CD14-positive monocyte (primary cell): ENCODE data around the gene ZNF433. TPM values are rescaled to one million over a fixed set of nuclear protein-coding genes. Genes with fewer than 3 reads are reported as not detected.
A peak's percentile ranks its signal among the peaks of the same experiment; 100 is the strongest.

Experiments used
- DNase-seq, 3 donors: peaks; one replicate each; pipeline ENCODE4 v3.0.0-alpha.2; 2011 to 2022
- H2AFZ ChIP-seq: 2 replicates; pipeline ENCODE4 v1.6.0; 2012; ENCODE audit warnings: mild to moderate bottlenecking, low read depth, low read length, inconsistent platforms; ENCODE audit not compliant: insufficient read depth, poor library complexity, severe bottlenecking
- H3K27ac ChIP-seq, 2 donors: 1 replicate in 1 of 2; 2 replicates in 1 of 2; pipeline ENCODE4 v1.5.1; 2012 to 2013; ENCODE audit warnings: low read length in 2 of 2, control low read depth in 1 of 2, inconsistent platforms in 1 of 2, low read depth in 1 of 2, mild to moderate bottlenecking in 1 of 2
- H3K27me3 ChIP-seq, 2 donors: one replicate each; pipeline versions ENCODE4 v1.6.0 to v1.6.1; 2011 to 2013; ENCODE audit warnings: low read length in 2 of 2; ENCODE audit not compliant: control insufficient read depth in 2 of 2, insufficient read depth in 2 of 2
- H3K36me3 ChIP-seq, 2 donors: replicated peaks in 1 of 2; 1 replicate in 1 of 2; 2 replicates in 1 of 2; pipeline versions ENCODE4 v1.5.1 to v1.6.1; 2012 to 2013; ENCODE audit warnings: low read length in 2 of 2, control low read depth in 1 of 2, inconsistent platforms in 1 of 2, mild to moderate bottlenecking in 1 of 2; ENCODE audit not compliant: insufficient read depth in 2 of 2, control insufficient read depth in 1 of 2
- H3K4me1 ChIP-seq, 2 donors: 1 replicate in 1 of 2; 2 replicates in 1 of 2; pipeline versions ENCODE4 v1.5.1 to v1.6.1; 2012 to 2013; ENCODE audit warnings: low read length in 2 of 2, control low read depth in 1 of 2, inconsistent platforms in 1 of 2, mild to moderate bottlenecking in 1 of 2, moderate library complexity in 1 of 2; ENCODE audit not compliant: insufficient read depth in 2 of 2, control insufficient read depth in 1 of 2
- H3K4me2 ChIP-seq: replicated peaks from 2 replicates; pipeline ENCODE3; 2012; ENCODE audit warnings: low read length, moderate library complexity, mild to moderate bottlenecking; ENCODE audit not compliant: poor library complexity, severe bottlenecking; ENCODE audit errors: extremely low read depth
- H3K4me3 ChIP-seq, 3 experiments: fragments of 200-600 bp in 1 of 3; sonication (generic) in 1 of 3; replicated peaks in 1 of 3; 1 replicate in 2 of 3; 2 replicates in 1 of 3; pipeline ENCODE4 v1.5.1; 2011 to 2013; ENCODE audit warnings: low read length in 3 of 3, mild to moderate bottlenecking in 3 of 3, control low read depth in 2 of 3, low read depth in 2 of 3, inconsistent platforms in 1 of 3, moderate library complexity in 1 of 3
- H3K79me2 ChIP-seq: 2 replicates; pipeline ENCODE4 v1.6.0; 2012; ENCODE audit warnings: mild to moderate bottlenecking, control low read depth, inconsistent platforms, low read length, moderate library complexity; ENCODE audit not compliant: insufficient read depth
- H3K9ac ChIP-seq: 2 replicates; pipeline ENCODE4 v1.6.0; 2017; ENCODE audit warnings: low read length, mild to moderate bottlenecking; ENCODE audit not compliant: insufficient read depth, poor library complexity, severe bottlenecking
- H3K9me3 ChIP-seq, 2 donors: replicated peaks in 1 of 2; 1 replicate in 1 of 2; 2 replicates in 1 of 2; pipeline versions ENCODE4 v1.5.1 to v1.6.1; 2012 to 2013; ENCODE audit warnings: low read length in 2 of 2, control low read depth in 1 of 2; ENCODE audit not compliant: control insufficient read depth in 1 of 2, insufficient read depth in 1 of 2
- H4K20me1 ChIP-seq: 2 replicates; pipeline ENCODE4 v1.6.0; 2012; ENCODE audit warnings: mild to moderate bottlenecking, low read length, control low read depth, moderate library complexity; ENCODE audit not compliant: insufficient read depth
- H3K27ac Mint-ChIP-seq, 7 donors: one replicate each; pipeline ENCODE4 v1.8.0; 2020; ENCODE audit warnings: mild to moderate bottlenecking in 7 of 7, mixed read lengths in 7 of 7, moderate library complexity in 6 of 7, inconsistent platforms in 2 of 7
- H3K27me3 Mint-ChIP-seq, 3 donors: one replicate each; pipeline ENCODE4 v1.8.0; 2021 to 2022; ENCODE audit warnings: low read depth in 3 of 3, mild to moderate bottlenecking in 3 of 3, mixed read lengths in 3 of 3, moderate library complexity in 3 of 3, inconsistent platforms in 1 of 3
- H3K36me3 Mint-ChIP-seq, 2 donors: one replicate each; pipeline ENCODE4 v1.8.0; 2020; ENCODE audit warnings: mixed read lengths in 2 of 2, inconsistent platforms in 1 of 2, mild to moderate bottlenecking in 1 of 2
- H3K4me1 Mint-ChIP-seq: one replicate; pipeline ENCODE4 v1.8.0; 2020; ENCODE audit warnings: mild to moderate bottlenecking, mixed read lengths
- H3K4me3 Mint-ChIP-seq, 2 donors: one replicate each; pipeline ENCODE4 v1.8.0; 2020; ENCODE audit warnings: mild to moderate bottlenecking in 2 of 2, mixed read lengths in 2 of 2, moderate library complexity in 1 of 2
- H3K9me3 Mint-ChIP-seq, 7 donors: one replicate each; pipeline ENCODE4 v1.8.0; 2020 to 2022; ENCODE audit warnings: mixed read lengths in 7 of 7, mild to moderate bottlenecking in 6 of 7, moderate library complexity in 6 of 7, inconsistent platforms in 2 of 7
- CTCF ChIP-seq: fragments of 200-600 bp; IDR thresholded peaks from one replicate; pipeline ENCODE4 v1.8.0; 2022; ENCODE audit warnings: antibody characterized with exemption, mild to moderate bottlenecking
- WGBS: methylation state at CpG from one replicate; pipeline ENCODE4 v1.1.5; 2013; ENCODE audit warnings: missing lambda C conversion rate; ENCODE audit not compliant: insufficient coverage; 5-methylcytosine and 5-hydroxymethylcytosine counted together
- intact Hi-C, 2 donors: fragments of 100-400 bp; cut with micrococcal nuclease; formaldehyde crosslinking; loops; one replicate each; pipeline versions ENCODE4 v1.15.0 to v1.15.1; 2023
- polyA plus RNA-seq, 3 donors: library from polyadenylated mRNA; depleted of rRNA in 1 of 3; unstranded in 2 of 3; stranded (reverse) in 1 of 3; fragments of 300-500 nt in 2 of 3; fragments of >200 nt in 1 of 3; fragmentation: Illumina TruSeq in 2 of 3; gene quantifications; 1 replicate in 2 of 3; 2 replicates in 1 of 3; pipeline ENCODE4 v1.2.3, GENCODE V29; 2012 to 2021

The ZNF433 gene
- polyA plus RNA-seq, 3 donors = 0.50 to 1.1 (median 0.76) TPM

- Histone ChIP-seq H3K4me2 (no peak overlapping the region), H3K36me3 (peaks cover 13 to 32% of the 10 kb centered on the region in 2 donors), H3K27ac (no peak overlapping the region), H3K4me3 (peak overlapping the region in 1 of 3 experiments; percentile 42), H3K9me3 (peaks cover 75 to 89% of the 10 kb centered on the region in 2 donors), H3K79me2 (no peaks in the 10 kb centered on the region), H3K9ac (no peak overlapping the region), H3K4me1 (no peaks in the 10 kb centered on the region), H3K27me3 (no peaks in the 10 kb centered on the region), H2AFZ (no peak overlapping the region), H4K20me1 (no peaks in the 10 kb centered on the region)
- Mint-ChIP-seq H3K36me3 (peaks cover 37 to 51% of the 10 kb centered on the region in 2 donors), H3K9me3 (peaks cover 39 to 93% (median 90%) of the 10 kb centered on the region in 7 donors), H3K4me3 (no peak overlapping the region), H3K27ac (no peak overlapping the region), H3K27me3 (peaks cover 0 to 2% (median 1%) of the 10 kb centered on the region in 3 donors), H3K4me1 (no peaks in the 10 kb centered on the region)
- intact Hi-C loops = no loop called here
- DNase-seq = no peak
- TF ChIP-seq CTCF = no peak
- WGBS = no CpG with 5 or more reads among the region's 9 CpGs
Observed at GRCh38 chr19:11978492-11979100, 56.9 kb downstream of the ZNF433 start.

GRCh38 chr19:11973019-11973810, 62.3 kb downstream of the ZNF433 start:
- Histone ChIP-seq H3K9ac (no peak overlapping the region), H3K4me3 (no peak overlapping the region), H3K4me2 (no peak overlapping the region), H3K27me3 (no peaks in the 10 kb centered on the region), H3K9me3 (peaks cover 37 to 41% of the 10 kb centered on the region in 2 donors), H4K20me1 (no peaks in the 10 kb centered on the region), H3K79me2 (no peaks in the 10 kb centered on the region), H3K4me1 (peaks cover 6 to 17% of the 10 kb centered on the region in 2 donors), H2AFZ (no peak overlapping the region), H3K27ac (no peak overlapping the region), H3K36me3 (peaks cover 9 to 18% of the 10 kb centered on the region in 2 donors)
- Mint-ChIP-seq H3K36me3 (peaks cover 39 to 46% of the 10 kb centered on the region in 2 donors), H3K27me3 (peaks cover 0 to 2% (median 0%) of the 10 kb centered on the region in 3 donors), H3K27ac (peak overlapping the region in 1 of 7 donors; percentile 40), H3K4me3 (no peak overlapping the region), H3K4me1 (peaks cover 18% of the 10 kb centered on the region), H3K9me3 (peaks cover 18 to 60% (median 45%) of the 10 kb centered on the region in 7 donors)
- TF ChIP-seq CTCF = no peak
- intact Hi-C loops = no loop called here
- WGBS = no CpG with 5 or more reads among the region's 5 CpGs
- no peak for DNase-seq
